SIG-M5 treated with dmso at 0.1 percent for 504 hours (cell line): ENCODE data around the gene SLC5A1.
"Not testable (repeated sequence)": the region's sequence is repeated elsewhere in the genome, so short reads cannot be mapped to it uniquely, and the experiment has no call there.

ENCODE experiments used
- DNase-seq: peaks from one replicate; lab custom pipeline; 2025; ENCODE audit not compliant: unreplicated experiment; lab: John Stamatoyannopoulos, UW

The SLC5A1 gene

DNA sequence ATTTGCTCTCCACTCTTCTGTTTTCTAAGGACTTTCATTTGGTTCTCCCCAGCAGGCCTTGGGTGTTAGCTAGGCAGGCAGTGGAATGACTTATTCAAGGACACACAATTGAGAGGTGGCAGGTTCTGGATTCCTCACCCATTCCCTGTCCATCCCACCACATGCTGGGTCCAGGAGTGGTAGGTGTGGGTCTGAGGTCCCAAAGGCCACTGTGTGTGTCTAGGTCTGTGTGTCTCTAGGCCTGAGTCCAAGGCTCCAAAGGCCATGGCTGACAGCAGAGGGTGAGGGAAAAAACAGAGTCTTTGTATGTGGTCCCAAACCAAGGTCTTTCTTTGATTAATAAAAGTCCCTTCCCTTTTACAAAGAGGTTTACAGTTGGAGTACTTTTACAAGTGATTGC, 40.8 kb downstream of the SLC5A1 start:
- no peak for DNase-seq

DNA sequence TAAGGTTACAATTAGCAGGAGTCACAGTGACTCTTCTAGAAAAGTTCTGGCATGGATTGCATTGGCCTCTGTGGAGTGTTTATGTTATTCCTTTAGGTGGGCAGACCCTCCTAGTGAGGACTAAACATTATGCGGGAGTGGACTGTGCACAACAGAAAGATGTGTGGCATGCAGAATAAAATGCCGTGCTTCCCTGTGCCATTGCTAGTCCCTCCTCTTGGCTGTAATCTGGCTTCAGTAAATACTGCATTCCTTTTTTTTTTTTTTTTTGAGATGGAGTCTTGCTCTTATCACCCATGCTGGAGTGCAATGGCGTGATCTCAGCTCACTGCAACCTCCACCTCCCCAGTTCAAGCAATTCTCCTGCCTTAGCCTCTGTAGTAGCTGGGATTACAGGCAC, 45.0 kb downstream of the SLC5A1 start:
- no peak for DNase-seq

DNA sequence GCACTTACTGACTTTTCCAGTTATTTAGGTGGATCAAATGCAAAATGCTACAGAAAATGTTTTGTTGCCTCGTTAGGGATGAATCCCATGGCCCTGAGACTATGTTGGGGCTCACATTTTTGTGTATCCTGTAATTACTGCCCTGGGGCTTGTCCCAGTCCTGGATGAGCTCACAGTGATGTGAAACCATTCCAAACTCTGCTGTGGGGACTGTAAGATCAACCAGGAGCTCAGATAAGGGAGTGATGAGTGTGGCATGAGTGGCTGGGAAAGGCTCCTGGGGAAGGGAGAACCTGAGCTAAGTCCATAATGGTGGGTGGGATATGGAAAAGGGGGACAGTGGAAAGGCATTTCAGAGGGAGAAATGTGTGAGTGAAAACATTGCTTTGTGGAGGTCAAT, 54.0 kb downstream of the SLC5A1 start:
- DNase-seq: no peak

DNA sequence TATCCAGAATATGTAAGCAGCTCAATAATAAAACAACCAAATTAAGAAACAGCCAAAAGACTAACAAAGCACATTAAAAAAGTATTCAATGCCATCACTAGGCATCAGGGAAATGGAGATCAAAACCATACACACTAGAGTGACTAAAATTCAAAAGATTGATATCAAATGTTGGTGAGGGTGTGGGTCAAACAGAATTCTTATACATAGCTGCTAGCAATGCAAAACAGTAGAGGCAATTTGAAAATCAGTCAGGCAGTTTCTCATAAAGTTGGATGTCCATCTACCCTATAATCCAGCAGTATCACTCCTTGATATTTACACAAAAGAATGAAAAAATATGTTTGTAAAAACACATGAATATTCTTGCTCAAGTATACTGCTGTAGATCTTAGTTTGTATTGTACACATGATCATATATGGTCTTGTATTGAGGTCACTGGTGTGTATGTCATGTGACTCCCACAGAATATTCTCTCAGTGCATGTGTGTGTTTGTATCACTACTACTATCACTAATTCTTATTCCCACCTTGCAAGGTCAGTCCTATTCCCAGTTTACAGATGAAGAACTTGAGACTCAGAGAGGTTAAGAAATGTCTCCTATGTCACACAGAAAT, 54.9 kb downstream of the SLC5A1 start:
- no peak for DNase-seq

DNA sequence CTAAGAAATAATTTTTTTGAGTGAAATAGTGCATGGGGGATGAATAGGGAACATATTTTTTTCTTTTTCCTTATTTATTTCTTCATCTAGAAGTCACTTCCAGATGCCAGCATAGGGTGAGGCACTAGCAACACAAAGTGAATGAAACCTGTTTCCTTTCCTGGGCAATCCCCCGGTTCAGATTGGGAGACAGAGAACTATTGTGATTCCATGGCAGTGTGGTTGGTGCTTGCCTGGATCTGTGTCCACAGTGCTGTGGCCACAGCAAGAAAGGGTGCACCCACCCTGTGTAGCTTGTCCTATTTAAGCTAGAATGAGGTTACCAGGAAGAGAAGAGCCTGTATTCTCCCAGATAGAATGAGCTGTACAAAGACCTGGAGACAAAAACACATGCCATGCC, 57.6 kb downstream of the SLC5A1 start:
- DNase-seq: no peak

DNA sequence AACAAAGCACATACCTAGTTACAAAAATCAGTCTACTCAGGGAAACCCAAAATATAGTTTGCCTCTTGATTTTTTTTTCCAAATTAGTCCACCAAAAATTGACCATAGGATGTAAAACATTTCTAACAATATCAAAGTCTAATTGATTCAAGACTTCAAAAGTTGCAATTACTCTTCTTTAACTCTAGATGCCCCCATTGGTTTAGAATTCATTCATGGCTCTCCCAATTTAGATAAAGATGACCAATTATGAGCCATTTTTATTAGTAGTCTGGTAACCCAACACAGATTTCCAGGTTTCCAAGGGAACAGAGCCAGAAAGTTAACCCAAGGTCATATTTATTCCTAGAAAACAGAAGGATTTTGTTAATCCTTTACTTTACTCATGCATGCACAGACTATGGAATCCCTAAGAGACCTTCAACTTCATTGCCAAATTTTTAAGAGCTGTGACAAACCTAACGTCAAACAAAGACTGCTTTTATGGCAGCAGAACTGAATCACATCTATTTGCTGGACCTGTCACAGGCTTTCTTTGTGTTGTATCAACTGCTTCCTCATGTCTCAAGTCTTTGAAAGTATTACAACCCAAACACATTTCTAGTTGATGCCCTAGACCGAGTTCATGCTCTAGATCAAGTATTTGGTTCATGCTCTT, 60.7 kb downstream of the SLC5A1 start:
- DNase-seq: peak; percentile 30

DNA sequence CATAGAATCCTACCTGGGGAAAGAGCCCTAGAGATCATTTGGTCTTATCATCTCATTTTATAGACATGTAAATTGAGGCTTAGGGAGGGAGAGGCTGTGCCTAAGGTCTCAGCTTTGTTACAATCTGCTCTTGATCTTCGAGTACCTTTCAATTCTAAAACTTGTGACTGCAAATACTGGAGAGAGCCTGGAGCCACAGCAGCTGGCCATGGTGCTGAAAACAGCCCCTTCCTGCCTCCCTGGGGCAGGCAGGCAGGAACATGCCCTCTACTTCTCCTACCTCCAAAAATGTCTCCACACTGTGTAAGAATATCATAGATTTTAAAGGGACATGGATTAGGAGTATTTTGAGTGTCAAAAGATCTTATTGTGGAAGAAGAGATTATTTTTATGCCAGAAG, 63.9 kb downstream of the SLC5A1 start:
- no peak for DNase-seq

DNA sequence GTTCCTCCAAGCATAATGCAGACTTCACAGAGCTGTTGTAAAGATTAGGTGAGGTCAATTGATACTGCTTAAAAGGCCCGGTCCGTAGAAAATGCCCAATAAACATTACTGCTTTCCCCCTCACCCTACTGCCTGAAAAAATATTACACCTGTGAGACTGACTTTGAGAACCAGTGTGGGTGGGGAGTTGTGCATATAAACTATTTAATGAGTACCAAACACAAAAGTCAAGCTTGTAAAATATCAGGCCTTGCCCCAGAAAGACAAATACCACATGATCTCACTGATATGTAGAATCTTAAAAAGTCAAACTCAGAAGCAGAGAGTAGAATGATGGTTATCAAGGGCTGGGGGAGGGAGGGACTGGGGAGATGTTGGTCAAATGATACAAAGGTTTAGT, 69.3 kb downstream of the SLC5A1 start:
- no peak for DNase-seq

DNA sequence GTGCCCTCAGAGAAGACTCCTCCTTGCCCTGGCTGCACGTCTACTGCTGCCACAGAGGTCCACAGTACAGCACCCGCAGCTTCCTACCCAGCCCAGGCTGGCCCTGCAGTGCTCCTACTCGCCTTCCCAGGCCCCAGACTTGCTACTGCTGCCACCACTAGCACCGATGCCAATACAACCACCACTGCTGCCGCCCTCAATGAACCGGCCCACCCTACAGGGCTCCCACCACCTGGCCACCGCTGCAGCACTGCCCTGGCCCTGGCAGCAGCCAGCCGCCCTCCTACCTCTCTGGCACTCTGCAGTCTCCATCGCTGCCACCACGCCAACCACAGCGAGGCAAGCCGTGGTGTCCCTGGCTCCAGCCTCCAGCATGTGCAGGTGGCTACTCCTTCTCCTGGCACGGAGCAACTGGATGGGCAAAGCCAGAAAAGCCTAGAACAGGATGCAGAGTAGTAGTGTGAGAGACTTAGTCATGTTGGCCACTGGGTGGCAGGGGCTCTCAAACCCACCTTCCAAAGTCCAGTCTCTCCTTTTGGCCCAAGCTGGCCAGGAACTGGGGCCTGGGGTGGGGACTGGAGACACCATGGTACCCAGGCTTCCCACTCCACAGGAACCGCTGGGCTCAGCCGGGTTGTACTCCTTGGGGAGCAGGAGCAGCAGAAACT, 76.6 kb downstream of the SLC5A1 start:
- no peak for DNase-seq

DNA sequence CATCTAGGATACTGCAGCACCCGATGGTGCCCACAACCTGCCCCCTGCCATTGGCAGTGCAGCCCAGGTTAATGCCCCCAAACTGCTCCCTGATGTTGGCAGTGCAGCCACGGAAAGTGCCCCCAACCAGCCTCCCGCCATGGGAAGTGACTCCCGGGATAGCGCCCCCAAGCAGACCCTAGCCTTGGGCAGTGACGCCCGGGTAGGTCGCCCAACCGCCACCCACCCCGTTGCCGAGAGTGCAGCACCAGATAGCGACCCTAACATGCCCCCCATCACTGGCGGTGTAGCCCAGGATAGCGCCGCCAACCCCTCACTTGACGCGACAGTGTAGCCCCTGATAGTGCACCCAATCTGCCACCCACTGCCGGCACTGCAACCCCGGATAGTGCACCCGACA, 77.5 kb downstream of the SLC5A1 start:
- DNase-seq: no peak

DNA sequence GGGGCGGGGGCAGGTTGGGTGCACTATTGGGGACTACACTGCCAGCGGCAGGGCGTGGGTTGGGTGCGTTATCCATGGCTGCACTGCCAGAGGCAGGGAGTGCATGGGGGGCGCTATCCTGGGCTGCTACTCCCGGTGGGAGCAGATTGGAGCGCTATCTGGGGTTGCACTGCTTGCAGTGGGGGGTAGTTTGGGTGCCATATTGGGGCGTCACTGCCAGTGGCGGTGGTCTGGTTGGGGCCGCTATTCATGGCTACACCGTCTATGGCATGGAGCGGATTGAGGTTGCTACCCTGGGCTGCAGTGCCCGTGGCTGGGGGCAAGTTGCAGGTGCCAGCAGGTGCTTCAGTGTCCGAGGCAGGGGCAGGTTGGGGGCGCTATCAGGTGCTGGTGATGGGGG, 79.8 kb downstream of the SLC5A1 start:
- no peak for DNase-seq

DNA sequence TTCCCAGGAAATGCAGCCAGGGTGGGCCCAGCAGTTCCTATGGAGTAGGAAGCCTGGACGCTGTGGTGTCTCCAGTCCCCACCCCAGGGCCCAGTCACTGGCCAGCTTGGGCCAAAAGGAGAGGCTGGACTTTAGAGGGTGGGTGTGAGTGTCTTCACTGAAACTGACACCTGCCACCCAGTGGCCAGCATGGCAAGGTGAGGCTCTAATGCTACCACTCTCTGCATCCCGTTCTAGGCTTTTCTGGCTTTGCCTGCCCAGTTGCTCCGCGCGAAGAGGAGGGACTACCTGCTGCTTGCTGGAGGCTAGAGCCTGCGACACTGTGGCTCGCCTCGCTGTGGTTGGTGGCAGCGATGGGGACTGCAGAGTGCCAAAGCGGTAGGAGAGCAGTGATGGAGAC, 80.6 kb downstream of the SLC5A1 start:
- DNase-seq: no peak

DNA sequence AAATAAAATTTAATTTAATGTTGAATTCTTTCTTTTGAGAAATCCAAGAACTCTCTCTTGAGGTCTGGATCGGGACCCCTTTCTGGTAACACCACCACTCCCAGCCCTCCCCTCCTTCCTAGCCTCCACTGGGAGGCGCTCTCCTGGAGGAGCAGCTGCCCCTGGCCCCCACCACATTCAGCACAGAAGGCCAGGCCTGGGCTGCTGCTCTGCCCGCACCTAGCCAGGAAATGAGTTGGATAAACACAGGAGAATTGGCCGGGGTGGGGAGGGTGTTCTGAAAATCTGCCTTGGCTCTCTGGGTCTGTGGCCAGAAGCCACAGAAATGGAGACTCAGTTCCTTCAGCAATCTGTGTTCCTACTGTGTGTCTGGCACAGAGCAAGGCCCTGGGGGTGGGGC, 84.8 kb downstream of the SLC5A1 start:
- DNase-seq: no peak

DNA sequence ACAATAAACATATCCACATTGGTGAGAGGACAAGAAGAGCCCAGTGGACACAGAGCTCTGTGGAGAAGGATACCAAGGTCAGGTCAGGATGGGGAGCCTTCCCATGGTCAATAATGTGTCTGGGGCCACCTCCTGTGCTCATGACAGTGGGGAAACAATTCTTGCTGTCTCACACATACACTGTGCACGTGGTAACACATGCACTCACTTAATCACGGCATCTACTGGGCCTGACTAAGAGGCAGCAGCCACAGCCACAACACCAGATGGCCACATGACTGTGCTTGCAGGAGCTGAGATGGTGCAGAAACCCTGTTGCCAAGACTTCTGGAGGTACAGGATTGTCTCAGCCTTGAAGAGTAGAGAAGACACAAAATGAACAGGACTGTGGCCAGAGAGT, 87.4 kb downstream of the SLC5A1 start:
- no peak for DNase-seq

DNA sequence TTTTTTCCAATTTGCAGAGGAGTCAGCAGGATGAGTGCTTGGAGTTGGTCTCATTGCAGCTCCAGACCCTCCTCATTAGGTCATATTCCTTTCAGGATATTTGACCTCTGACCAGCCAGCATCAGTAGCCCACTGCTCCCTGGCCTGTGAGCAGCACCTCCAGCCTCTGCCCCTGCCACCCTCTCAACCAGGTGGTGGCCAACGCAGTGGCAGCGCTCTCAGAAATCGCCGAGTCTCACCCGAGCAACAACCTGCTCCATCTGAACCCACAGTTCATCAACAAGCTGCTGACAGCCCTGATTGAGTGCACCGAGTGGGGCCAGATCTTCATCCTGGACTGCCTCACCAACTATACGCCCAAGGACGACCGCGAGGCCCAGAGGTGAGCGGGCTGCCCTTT, 89.1 kb downstream of the SLC5A1 start:
- no peak for DNase-seq

DNA sequence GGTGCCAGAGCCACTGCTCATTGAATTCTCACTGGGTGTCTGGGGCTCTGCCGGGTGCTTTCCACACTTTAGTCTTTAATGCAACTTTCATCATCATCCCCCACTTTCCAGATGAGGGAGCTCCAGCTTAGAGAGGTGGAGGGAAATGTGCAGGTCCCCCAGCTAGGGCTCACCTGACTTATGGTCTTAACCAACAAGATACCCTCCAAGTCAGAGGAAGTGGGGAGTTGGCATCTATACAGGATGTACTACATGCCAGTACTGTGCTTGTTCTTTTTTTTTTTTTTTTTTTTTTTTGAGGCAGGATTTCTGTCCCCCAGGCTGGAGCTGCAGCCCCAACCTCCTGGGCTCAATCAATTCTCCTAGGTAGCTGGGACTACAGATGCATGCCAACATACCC, 89.7 kb downstream of the SLC5A1 start:
- DNase-seq: no peak

DNA sequence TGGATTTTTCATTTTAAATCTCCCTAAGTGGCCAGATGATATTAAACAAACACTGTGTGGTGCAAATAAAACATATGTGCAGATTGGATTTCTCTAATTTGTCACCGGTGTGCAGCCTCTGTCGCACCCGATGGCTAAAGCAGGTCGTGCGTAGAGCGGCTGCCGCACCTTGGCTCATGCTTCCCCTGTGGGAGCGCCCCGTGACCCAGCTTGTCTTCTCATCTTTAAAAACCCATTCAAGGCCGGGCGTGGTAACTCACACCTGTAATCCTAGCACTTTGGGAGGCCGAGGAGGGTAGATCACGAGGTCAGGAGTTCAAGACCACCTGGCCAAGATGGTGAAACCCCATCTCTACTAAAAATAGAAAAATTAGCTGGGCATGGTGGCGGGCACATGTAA, 91.7 kb downstream of the SLC5A1 start:
- not testable (repeated sequence) for DNase-seq

DNA sequence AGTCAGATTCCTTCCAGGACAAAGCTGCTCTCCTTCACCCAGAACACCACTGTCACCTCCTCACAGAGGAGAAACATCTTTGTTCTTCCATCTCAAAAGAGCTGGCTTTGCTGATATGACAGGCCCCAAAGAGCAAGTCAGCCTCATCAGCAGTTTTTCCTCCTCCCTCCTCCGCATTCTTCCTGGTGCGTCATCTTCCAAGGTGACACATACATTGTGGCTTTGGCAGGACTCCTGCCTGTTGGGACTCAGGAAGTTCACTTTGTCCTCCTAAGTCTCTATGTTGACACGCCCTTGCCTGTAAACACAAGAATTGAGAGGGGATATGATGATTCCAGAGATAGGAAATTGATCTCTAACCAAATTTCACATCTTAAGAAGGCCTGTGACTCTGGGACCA, 92.9 kb downstream of the SLC5A1 start:
- not testable (repeated sequence) for DNase-seq

DNA sequence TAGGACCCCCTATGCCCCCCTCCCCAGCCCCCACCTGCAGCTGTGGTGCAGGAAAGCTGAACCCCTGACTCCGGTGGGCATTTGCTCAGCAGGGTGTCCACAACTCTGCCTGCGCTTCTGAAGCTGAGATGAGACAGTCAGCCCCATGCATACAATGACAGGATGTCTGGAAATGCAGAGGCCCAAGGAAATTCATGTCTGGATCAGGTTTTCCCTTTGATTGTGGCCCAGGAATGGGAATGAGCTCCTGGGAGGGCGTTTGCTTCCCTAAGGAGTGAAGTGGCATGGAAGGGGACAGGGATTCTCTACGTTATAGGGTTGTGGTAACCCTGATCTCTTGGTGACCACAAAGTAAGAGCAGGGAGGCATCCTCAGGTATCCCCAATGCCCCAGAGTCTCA, 93.8 kb downstream of the SLC5A1 start:
- not testable (repeated sequence) for DNase-seq

DNA sequence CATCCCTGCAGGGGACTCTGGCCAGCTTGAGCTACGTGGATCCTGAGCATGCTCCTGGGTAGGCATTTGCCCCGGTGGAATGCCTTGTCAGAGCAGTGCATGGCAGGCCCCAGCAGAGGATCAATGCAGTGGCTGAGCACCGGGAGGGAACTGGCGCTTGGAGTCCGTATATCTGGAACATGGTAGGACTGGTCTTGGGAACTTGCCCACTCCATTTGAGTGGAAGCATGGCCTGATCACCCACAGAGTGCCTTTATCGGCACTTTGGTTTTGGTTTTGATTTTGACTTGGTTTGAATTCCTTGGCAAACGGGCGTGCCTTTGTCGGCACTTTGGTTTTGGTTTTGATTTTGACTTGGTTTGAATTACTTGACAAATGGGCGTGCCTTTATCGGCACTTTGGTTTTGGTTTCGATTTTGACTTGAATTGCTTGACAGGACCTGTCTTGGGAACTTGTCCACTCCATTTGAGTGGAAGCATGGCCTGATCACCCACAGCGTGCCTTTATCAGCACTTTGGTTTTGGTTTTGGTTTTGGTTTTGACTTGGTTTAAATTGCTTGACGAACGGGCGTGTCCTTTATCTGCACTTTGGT, 94.8 kb downstream of the SLC5A1 start:
- not testable (repeated sequence) for DNase-seq

DNA sequence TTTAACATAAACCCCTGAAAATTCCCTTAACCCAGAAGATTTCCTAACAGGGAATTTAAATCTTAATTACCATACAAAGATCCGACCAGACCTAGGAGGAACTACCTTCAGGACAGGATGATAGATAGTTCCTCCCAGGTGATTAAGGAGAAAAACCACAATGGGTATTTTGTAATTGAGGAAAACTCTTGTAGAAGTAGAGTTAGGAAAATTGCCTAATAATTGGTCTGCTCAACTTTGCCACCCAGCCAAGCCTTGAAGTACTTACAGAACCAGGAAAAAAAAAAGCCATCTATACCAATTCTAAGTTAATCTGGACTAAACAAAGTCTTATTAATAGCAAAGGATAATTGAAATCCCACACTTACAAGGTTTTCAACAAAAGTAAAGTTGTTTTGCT, 95.5 kb downstream of the SLC5A1 start:
- not testable (repeated sequence) for DNase-seq

DNA sequence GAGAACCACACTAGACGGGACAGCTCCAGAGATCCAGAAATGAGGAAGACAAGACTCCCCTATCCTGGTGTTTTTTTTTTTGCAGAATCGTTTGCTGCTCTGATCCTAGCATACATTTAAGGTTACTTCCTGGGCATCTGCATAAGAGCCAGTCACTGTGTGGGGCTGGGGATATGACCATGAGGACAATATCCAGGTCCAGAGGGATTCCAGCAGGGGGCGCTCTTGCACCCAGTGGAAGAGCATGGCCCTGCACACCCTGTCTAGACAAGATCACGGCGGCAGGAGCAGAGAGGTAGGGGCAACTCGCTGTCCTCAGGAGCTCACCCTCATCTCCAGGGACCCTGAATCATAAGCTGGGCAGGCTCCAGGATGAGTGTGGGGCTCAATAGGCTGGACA, 97.6 kb downstream of the SLC5A1 start:
- DNase-seq: not testable (repeated sequence)
